Measurements from ENCODE around the gene GRID1. TPM values are rescaled to one million over a fixed set of nuclear protein-coding genes. Genes with fewer than 3 reads are reported as not detected.

Gene GRID1
- total RNA-seq, 3 donors from 2014 or later, result 0.61 to 1.9 (median 0.87) TPM

- DNase-seq, result no peak
- no peak for ATAC-seq
- Histone ChIP-seq H3K4me3 (no peak overlapping the region), H3K9me3 (no peaks in the 10 kb centered on the region), H3K36me3 (ENCODE audit: low read depth) (no peaks in the 10 kb centered on the region), H3K4me1 (ENCODE audit: low read depth) (no peaks in the 10 kb centered on the region)
- TF ChIP-seq CTCF (IDR thresholded peaks at IDR 0.05), result no peak
- intact Hi-C loops (cut with DNase I, micrococcal nuclease), result no loop called here
These were observed 630.6 kb downstream of the GRID1 start for GRCh38 chr10:85735997-85736396.

- no peaks in the 10 kb centered on the region for H3K4me1 ChIP-seq (ENCODE audit: low read depth)
- no peak for TF ChIP-seq CTCF (IDR thresholded peaks at IDR 0.05)
- no peaks in the 10 kb centered on the region for H3K9me3 ChIP-seq
- no peak for ATAC-seq
- intact Hi-C loops (cut with DNase I, micrococcal nuclease), result no loop called here
- no peaks in the 10 kb centered on the region for H3K36me3 ChIP-seq (ENCODE audit: low read depth)
- no peak for DNase-seq
- no peak overlapping the region for H3K4me3 ChIP-seq
These were observed 631.8 kb downstream of the GRID1 start for GRCh38 chr10:85734791-85735190.

- intact Hi-C loops (cut with DNase I, micrococcal nuclease), result no loop called here
- TF ChIP-seq CTCF (IDR thresholded peaks at IDR 0.05), result no peak
- Histone ChIP-seq H3K4me3 (no peak overlapping the region), H3K36me3 (ENCODE audit: low read depth) (no peaks in the 10 kb centered on the region), H3K4me1 (ENCODE audit: low read depth) (no peaks in the 10 kb centered on the region), H3K9me3 (no peaks in the 10 kb centered on the region)
- no peak for DNase-seq
- no peak for ATAC-seq
These were observed 642.4 kb downstream of the GRID1 start for GRCh38 chr10:85724215-85724614.

GRCh38 chr10:85720931-85721590, 645.5 kb downstream of the GRID1 start:
- no peaks in the 10 kb centered on the region for H3K4me1 ChIP-seq (ENCODE audit: low read depth)
- H3K36me3 ChIP-seq (ENCODE audit: low read depth), result no peaks in the 10 kb centered on the region
- ATAC-seq (no peak), DNase-seq (no peak)
- no peak for TF ChIP-seq CTCF (IDR thresholded peaks at IDR 0.05)
- no peaks in the 10 kb centered on the region for H3K9me3 ChIP-seq
- intact Hi-C loops (cut with DNase I, micrococcal nuclease), result no loop called here
- no peak overlapping the region for H3K4me3 ChIP-seq

- intact Hi-C loops (cut with DNase I, micrococcal nuclease), result no loop called here
- Histone ChIP-seq H3K9me3 (no peaks in the 10 kb centered on the region), H3K4me3 (no peak overlapping the region), H3K36me3 (ENCODE audit: low read depth) (no peaks in the 10 kb centered on the region), H3K4me1 (ENCODE audit: low read depth) (no peaks in the 10 kb centered on the region)
- DNase-seq (no peak), ATAC-seq (no peak)
- no peak for TF ChIP-seq CTCF (IDR thresholded peaks at IDR 0.05)
These were observed 647.2 kb downstream of the GRID1 start for GRCh38 chr10:85719408-85719807.

GRCh38 chr10:85713885-85714284, 652.7 kb downstream of the GRID1 start:
- H3K36me3 ChIP-seq (ENCODE audit: low read depth), result no peaks in the 10 kb centered on the region
- H3K9me3 ChIP-seq, result no peaks in the 10 kb centered on the region
- DNase-seq, result no peak
- no peak overlapping the region for H3K4me3 ChIP-seq
- no peak for ATAC-seq
- intact Hi-C loops (cut with DNase I, micrococcal nuclease), result no loop called here
- TF ChIP-seq CTCF (IDR thresholded peaks at IDR 0.05), result no peak
- no peaks in the 10 kb centered on the region for H3K4me1 ChIP-seq (ENCODE audit: low read depth)
